K562 (cell line): Measurements from ENCODE around the gene VPS13D. TPM values are rescaled to one million over a fixed set of nuclear protein-coding genes. Genes with fewer than 3 reads are reported as not detected.

Experiments
- ATF2 ChIP-seq: sonication (generic); formaldehyde crosslinking; IDR thresholded peaks from 2 replicates; pipeline ENCODE4 v1.8.1; 2022; ENCODE audit warnings: missing genetic modification reagents
- ATF6 ChIP-seq: sonication (generic); formaldehyde crosslinking; IDR thresholded peaks from 2 replicates; pipeline ENCODE4 v1.4.0; 2020; ENCODE audit warnings: mild to moderate bottlenecking, missing genetic modification reagents
- CHCHD3 ChIP-seq: fragments of 250-450 bp; sonication (Bioruptor Pico); IDR thresholded peaks from 2 replicates; pipeline ENCODE4 v2.1.2; 2022; ENCODE audit warnings: mild to moderate bottlenecking
- FOXJ3 ChIP-seq: sonication (generic); formaldehyde crosslinking; IDR thresholded peaks from 2 replicates; pipeline ENCODE4 v1.4.0; 2020; ENCODE audit warnings: mild to moderate bottlenecking, missing genetic modification reagents
- HCFC1 ChIP-seq: IDR thresholded peaks from 2 replicates; pipeline ENCODE4 v1.6.1; 2012; ENCODE audit warnings: low read depth, low read length, improper control_type of control experiment
- MAFF ChIP-seq: IDR thresholded peaks from 2 replicates; pipeline ENCODE4 v1.6.1; 2012; ENCODE audit warnings: low read length, improper control_type of control experiment
- MITF ChIP-seq: IDR thresholded peaks from 2 replicates; pipeline ENCODE4 v1.6.1; 2014; ENCODE audit warnings: antibody characterized with exemption
- POLR2H ChIP-seq: IDR thresholded peaks from 2 replicates; pipeline ENCODE4 v1.6.1; 2016; ENCODE audit warnings: missing genetic modification characterization, low read depth, mild to moderate bottlenecking, control low read depth, missing compliant biosample characterization, moderate library complexity
- RBM14 ChIP-seq: fragments of 200-400 bp; formaldehyde crosslinking; IDR thresholded peaks from 2 replicates; pipeline ENCODE4 v1.6.1; 2018; ENCODE audit warnings: low read depth, mild to moderate bottlenecking, low read length, moderate library complexity, borderline replicate concordance; ENCODE audit not compliant: insufficient read depth
- SMARCE1 ChIP-seq: fragments of 450-650 bp; IDR thresholded peaks from 2 replicates; pipeline ENCODE4 v1.7.1; 2016; ENCODE audit warnings: mild to moderate bottlenecking
- THRA ChIP-seq: fragments of 450-650 bp; IDR thresholded peaks from 2 replicates; pipeline ENCODE4 v1.6.1; 2017; ENCODE audit warnings: mild to moderate bottlenecking, moderate library complexity
- THRB ChIP-seq: fragments of 450-650 bp; formaldehyde crosslinking; conservative IDR thresholded peaks from 2 replicates; pipeline ENCODE4 v1.4.0; 2022; ENCODE audit warnings: mild to moderate bottlenecking, missing genetic modification characterization
- ZEB2 ChIP-seq: fragments of 450-650 bp; IDR thresholded peaks from 2 replicates; pipeline ENCODE4 v1.6.1; 2016
- ZNF146 ChIP-seq: IDR thresholded peaks from one replicate; pipeline ENCODE4 v1.6.1; 2018; ENCODE audit warnings: missing compliant biosample characterization; ENCODE audit not compliant: unreplicated experiment
- ZNF589 ChIP-seq: fragments of 200-800 bp; sonication (Bioruptor generic); IDR thresholded peaks from 2 replicates; pipeline ENCODE4 v1.6.1; 2016; ENCODE audit warnings: low read depth, missing genetic modification characterization, missing compliant biosample characterization
- polyA plus RNA-seq, 8 experiments: library from polyadenylated mRNA; depleted of rRNA in 4 of 8; stranded (reverse) in 5 of 8; unstranded in 3 of 8; fragments of >200 nt; fragmentation: Nextera tagmentation in 2 of 8; fragmentation: Illumina TruSeq in 1 of 8; extraction: Ambion mirVana in 2 of 8; extraction: Trizol in 1 of 8; gene quantifications; 2 replicates each; pipeline versions ENCODE4 v1.2.1 to v1.2.3, GENCODE V29; 2011 to 2014; ENCODE audit warnings: inconsistent platforms in 1 of 8, missing spikeins in 1 of 8
- total RNA-seq, 7 experiments: library from RNA; depleted of rRNA in 6 of 7; stranded (reverse); fragments of >200 nt in 6 of 7; fragmentation: Illumina TruSeq in 2 of 7; extraction: Trizol in 2 of 7; gene quantifications; 2 replicates each; pipeline versions ENCODE4 v1.2.1 to v1.2.3, GENCODE V29; 2011 to 2021; ENCODE audit warnings: low replicate concordance in 1 of 7

VPS13D gene
- total and polyA plus RNA-seq, 9 of the 15 experiments (the other 6 are each of a cell fraction or from before 2014, with no cell fraction given), result 6.1 to 51.5 (median 38.5) TPM

- TF ChIP-seq ATF6 (CRISPR knock-in tag) (no peak), MITF (no peak), HCFC1 (no peak), MAFF (no peak), ATF2 (no peak), POLR2H (no peak), FOXJ3 (no peak), THRB (CRISPR knock-in tag) (no peak), ZNF146 (CRISPR knock-in tag) (no peak), THRA (no peak), ZNF589 (CRISPR knock-in tag) (no peak), SMARCE1 (no peak), RBM14 (no peak), CHCHD3 (no peak), ZEB2 (no peak)
Observed at GRCh38 chr1:12208764-12209494, 20.9 kb upstream of the VPS13D start (continued).
